Stimulated activated CD4-positive, alpha-beta T cell treated with anti-CD3 and anti-CD28 coated beads, Interleukin-15, amount 100 ng/mL, for 48 hours (primary cell): ENCODE results near the gene LCE3E.

ENCODE experiments used
- DNase-seq, 2 donors: peaks; one replicate each; pipeline ENCODE4 v3.0.0-alpha.2; 2020; ENCODE audit warnings: low read depth in 2 of 2

LCE3E gene

GRCh38 chr1:152516082-152516481 lies 50.5 kb downstream of the LCE3E start:
- DNase-seq = no peak
